Breast epithelium (tissue), 3 donors: ENCODE measurements around the gene F2R.

Experiments
- POLR2A ChIP-seq: fragments of 450-650 bp; IDR thresholded peaks from one replicate; pipeline ENCODE4 v1.6.1; 2016; ENCODE audit warnings: antibody characterized with exemption, mild to moderate bottlenecking, moderate library complexity
- TF ChIP-seq, protein P1 (sequence below), 3 donors: fragments of 450-650 bp; IDR thresholded peaks; one replicate each; pipeline ENCODE4 v1.5.1; 2016 to 2017; ENCODE audit warnings: antibody characterized with exemption in 3 of 3, mild to moderate bottlenecking in 3 of 3, moderate library complexity in 3 of 3

DNA sequence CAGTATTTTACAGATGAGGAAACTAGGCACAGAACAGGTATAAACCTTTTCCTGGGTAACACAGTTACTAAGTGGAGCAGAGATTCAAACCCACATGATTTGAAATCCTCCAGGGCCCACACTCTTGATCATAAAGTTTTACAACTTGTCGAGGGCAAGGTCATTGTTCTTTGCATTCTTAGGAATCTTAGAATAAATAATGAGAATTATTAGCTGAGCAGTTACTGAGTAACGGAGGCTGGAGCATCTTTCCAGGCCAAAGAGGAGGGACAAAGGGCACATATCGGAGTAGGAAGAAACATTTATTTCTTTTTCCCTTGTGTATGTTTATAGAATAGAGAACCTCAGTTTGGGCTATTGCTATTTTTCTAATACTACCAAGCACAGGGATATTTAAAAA lies 27.1 kb upstream of the F2R start:
- TF ChIP-seq, protein P1, sequence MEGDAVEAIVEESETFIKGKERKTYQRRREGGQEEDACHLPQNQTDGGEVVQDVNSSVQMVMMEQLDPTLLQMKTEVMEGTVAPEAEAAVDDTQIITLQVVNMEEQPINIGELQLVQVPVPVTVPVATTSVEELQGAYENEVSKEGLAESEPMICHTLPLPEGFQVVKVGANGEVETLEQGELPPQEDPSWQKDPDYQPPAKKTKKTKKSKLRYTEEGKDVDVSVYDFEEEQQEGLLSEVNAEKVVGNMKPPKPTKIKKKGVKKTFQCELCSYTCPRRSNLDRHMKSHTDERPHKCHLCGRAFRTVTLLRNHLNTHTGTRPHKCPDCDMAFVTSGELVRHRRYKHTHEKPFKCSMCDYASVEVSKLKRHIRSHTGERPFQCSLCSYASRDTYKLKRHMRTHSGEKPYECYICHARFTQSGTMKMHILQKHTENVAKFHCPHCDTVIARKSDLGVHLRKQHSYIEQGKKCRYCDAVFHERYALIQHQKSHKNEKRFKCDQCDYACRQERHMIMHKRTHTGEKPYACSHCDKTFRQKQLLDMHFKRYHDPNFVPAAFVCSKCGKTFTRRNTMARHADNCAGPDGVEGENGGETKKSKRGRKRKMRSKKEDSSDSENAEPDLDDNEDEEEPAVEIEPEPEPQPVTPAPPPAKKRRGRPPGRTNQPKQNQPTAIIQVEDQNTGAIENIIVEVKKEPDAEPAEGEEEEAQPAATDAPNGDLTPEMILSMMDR (IDR thresholded peaks at IDR 0.05), result no peak
- TF ChIP-seq POLR2A, result no peak
